Peyer's patch (tissue), 4 donors: Measurements from ENCODE around the gene B4GALT3. TPM values are rescaled to one million over a fixed set of nuclear protein-coding genes. Genes with fewer than 3 reads are reported as not detected.

Source experiments
- DNase-seq, 3 donors: peaks; one replicate each; pipeline ENCODE4 v3.0.0-alpha.2; 2017 to 2019
- H3K27ac ChIP-seq, 4 donors: fragments of 200-600 bp; sonication (generic); one replicate each; pipeline ENCODE4 v1.5.1; 2016 to 2019
- H3K27me3 ChIP-seq, 2 donors: fragments of 200-600 bp; sonication (generic); one replicate each; pipeline ENCODE4 v1.5.1; 2019
- H3K36me3 ChIP-seq, 3 donors: fragments of 200-600 bp; sonication (generic); one replicate each; pipeline ENCODE4 v1.5.1; 2016 to 2019
- H3K4me1 ChIP-seq, 4 donors: fragments of 200-600 bp; sonication (generic); one replicate each; pipeline ENCODE4 v1.5.1; 2016 to 2019
- H3K4me3 ChIP-seq, 4 donors: fragments of 200-600 bp; sonication (generic); 1 replicate in 3 of 4; 2 replicates in 1 of 4; pipeline ENCODE4 v1.5.1; 2016 to 2019; ENCODE audit warnings: mild to moderate bottlenecking in 1 of 4
- H3K9me3 ChIP-seq, 4 donors: fragments of 200-600 bp; sonication (generic); one replicate each; pipeline ENCODE4 v1.5.1; 2016 to 2019; ENCODE audit warnings: mild to moderate bottlenecking in 1 of 4
- CTCF ChIP-seq, 6 experiments: fragments of 450-650 bp in 4 of 6; fragments of 200-600 bp in 2 of 6; sonication (generic) in 1 of 6; IDR thresholded peaks; one replicate each; pipeline ENCODE4 v1.5.1; 2017 to 2019; ENCODE audit warnings: antibody characterized with exemption in 6 of 6, mild to moderate bottlenecking in 3 of 6, moderate library complexity in 1 of 6
- POLR2A ChIP-seq, 2 donors: fragments of 450-650 bp; IDR thresholded peaks; one replicate each; pipeline ENCODE4 v1.5.1; 2017; ENCODE audit warnings: antibody characterized with exemption in 2 of 2, mild to moderate bottlenecking in 2 of 2, moderate library complexity in 2 of 2
- total RNA-seq, 4 donors: library from RNA; depleted of rRNA; stranded (reverse); fragments of >200 nt; gene quantifications; one replicate each; pipeline ENCODE4 v1.1.0, GENCODE V29; 2016

The B4GALT3 gene
- total RNA-seq, 4 donors from 2014 or later, result 25.2 to 34.1 (median 29.4) TPM

- Histone ChIP-seq H3K27ac (peak overlapping the region in 2 of 4 donors; percentile 22 to 64), H3K9me3 (no peaks in the 10 kb centered on the region), H3K4me1 (peaks cover 0 to 15% (median 3%) of the 10 kb centered on the region in 4 donors), H3K27me3 (no peaks in the 10 kb centered on the region), H3K36me3 (no peaks in the 10 kb centered on the region), H3K4me3 (no peak overlapping the region)
- TF ChIP-seq POLR2A (IDR thresholded peaks at IDR 0.05), result no peak
- no peak for TF ChIP-seq CTCF (IDR thresholded peaks at IDR 0.05)
- DNase-seq, result no peak
Observed at GRCh38 chr1:161187311-161187710, 10.0 kb upstream of the B4GALT3 start.

GRCh38 chr1:161185732-161186311, 8.5 kb upstream of the B4GALT3 start:
- H3K9me3 ChIP-seq, result no peaks in the 10 kb centered on the region
- H3K27me3 ChIP-seq, result no peaks in the 10 kb centered on the region
- DNase-seq, result peak in 1 of 3 donors; percentile 75
- no peak for TF ChIP-seq POLR2A (IDR thresholded peaks at IDR 0.05)
- no peak for TF ChIP-seq CTCF (IDR thresholded peaks at IDR 0.05)
- no peak overlapping the region for H3K4me3 ChIP-seq
- H3K36me3 ChIP-seq, result no peaks in the 10 kb centered on the region
- H3K27ac ChIP-seq, result peak overlapping the region; percentile 54 to 80 (median 70)
- H3K4me1 ChIP-seq, result peaks cover 0 to 23% (median 3%) of the 10 kb centered on the region in 4 donors

- H3K36me3 ChIP-seq, result no peaks in the 10 kb centered on the region
- H3K27me3 ChIP-seq, result no peaks in the 10 kb centered on the region
- peak overlapping the region; percentile 54 to 80 (median 70) for H3K27ac ChIP-seq
- peaks cover 0 to 23% (median 3%) of the 10 kb centered on the region in 4 donors for H3K4me1 ChIP-seq
- TF ChIP-seq POLR2A (IDR thresholded peaks at IDR 0.05) (no peak), CTCF (IDR thresholded peaks at IDR 0.05) (no peak)
- no peaks in the 10 kb centered on the region for H3K9me3 ChIP-seq
- DNase-seq, result peak; percentile 7 to 93 (median 90)
- H3K4me3 ChIP-seq, result no peak overlapping the region
Observed at GRCh38 chr1:161185282-161185682, 8.0 kb upstream of the B4GALT3 start.

- H3K27ac ChIP-seq, result peak overlapping the region; percentile 46 to 72 (median 56)
- no peaks in the 10 kb centered on the region for H3K27me3 ChIP-seq
- H3K4me1 ChIP-seq, result peaks cover 0 to 23% (median 6%) of the 10 kb centered on the region in 4 donors
- no peaks in the 10 kb centered on the region for H3K9me3 ChIP-seq
- no peak overlapping the region for H3K4me3 ChIP-seq
- no peak for TF ChIP-seq POLR2A (IDR thresholded peaks at IDR 0.05)
- no peak for TF ChIP-seq CTCF (IDR thresholded peaks at IDR 0.05)
- no peaks in the 10 kb centered on the region for H3K36me3 ChIP-seq
- DNase-seq, result peak in 2 of 3 donors; percentile 3 to 39
Observed at GRCh38 chr1:161182214-161182613, 4.9 kb upstream of the B4GALT3 start.

- TF ChIP-seq CTCF (IDR thresholded peaks at IDR 0.05), result peak in 4 of 6 experiments; percentile 4 to 33 (median 14)
- no peak for TF ChIP-seq POLR2A (IDR thresholded peaks at IDR 0.05)
- Histone ChIP-seq H3K4me1 (peaks cover 3 to 30% (median 12%) of the 10 kb centered on the region in 4 donors), H3K9me3 (no peaks in the 10 kb centered on the region), H3K4me3 (no peak overlapping the region), H3K36me3 (no peaks in the 10 kb centered on the region), H3K27ac (no peak overlapping the region), H3K27me3 (no peaks in the 10 kb centered on the region)
- DNase-seq, result no peak
Observed at GRCh38 chr1:161180639-161181038, 3.3 kb upstream of the B4GALT3 start.
